Measurements from ENCODE around the gene PDGFRB. TPM values are rescaled to one million over a fixed set of nuclear protein-coding genes. Genes with fewer than 3 reads are reported as not detected.

Gene PDGFRB
- total and polyA plus RNA-seq, 2 of the 4 experiments (the other 2 are of a cell fraction): 108 to 124 TPM

- dilution Hi-C loops (cut with HindIII; ENCODE audit: low sequenced_read_pairs, unreplicated experiment): no loop called here
- Histone ChIP-seq H4K91ac (ENCODE audit: insufficient read depth, low read depth, low read length) (no peak overlapping the region), H2BK15ac (ENCODE audit: low read depth, low read length) (no peak overlapping the region), H3K14ac (replicated peaks; ENCODE audit: low read depth, low read length) (no peak overlapping the region), H3K27me3 (ENCODE audit: control insufficient read depth, insufficient read depth, low read length) (peaks cover 70% of the 10 kb centered on the region), H2BK20ac (ENCODE audit: low read depth, low read length) (no peak overlapping the region), H3K9me3 (ENCODE audit: control insufficient read depth, insufficient read depth, low read length) (no peaks in the 10 kb centered on the region), H3K4me3 (ENCODE audit: insufficient read depth, low read depth, low read length) (no peak overlapping the region), H3K4me1 (ENCODE audit: control insufficient read depth, insufficient read depth, low read length) (no peaks in the 10 kb centered on the region), H3K4me2 (ENCODE audit: low read depth, low read length) (no peak overlapping the region), H2BK120ac (ENCODE audit: low read depth, low read length) (no peak overlapping the region), H4K20me1 (ENCODE audit: insufficient read depth, low read length) (no peaks in the 10 kb centered on the region; the same call in 1 of the 2 replicates), H4K5ac (ENCODE audit: low read depth, low read length) (no peak overlapping the region), H3K9ac (ENCODE audit: low read depth, low read length) (no peak overlapping the region), H3K36me3 (ENCODE audit: control insufficient read depth, insufficient read depth, low read length) (no peaks in the 10 kb centered on the region), H2AK9ac (replicated peaks; ENCODE audit: low read depth, low read length, poor library complexity) (no peak overlapping the region), H2AK5ac (ENCODE audit: low read depth, low read length) (no peak overlapping the region), H3K23ac (ENCODE audit: low read depth, low read length) (no peak overlapping the region), H3K18ac (ENCODE audit: low read depth, low read length) (no peak overlapping the region), H4K8ac (ENCODE audit: low read depth in 2 of 2, low read length in 2 of 2) (no peak overlapping the region), H2BK5ac (ENCODE audit: low read depth, low read length, poor library complexity, severe bottlenecking) (no peak overlapping the region), H3K27ac (ENCODE audit: insufficient read depth, low read length) (no peak overlapping the region), H3K9me1 (ENCODE audit: insufficient read depth, low read length) (peaks cover 4% of the 10 kb centered on the region; the same call in 1 of the 2 replicates), H3K79me1 (ENCODE audit: low read depth in 1 of 2, low read length in 2 of 2) (no peaks in the 10 kb centered on the region), H3K4ac (ENCODE audit: low read depth, low read length) (no peak overlapping the region), H3K56ac (ENCODE audit: extremely low read depth, insufficient read depth, low read length) (no peak overlapping the region), H2AFZ (replicated peaks; ENCODE audit: low read length, poor library complexity) (no peak overlapping the region)
- intact Hi-C loops (cut with micrococcal nuclease): no loop called here
- in situ Hi-C loops (cut with MboI; ENCODE audit: low sequenced_read_pairs): no loop called here
- BruUV-seq (replicated peaks): no TSS peak
- DNase-seq (no peak), ATAC-seq (ENCODE audit: low read depth) (no peak)
- no CpG with 5 or more reads among the region's 2 CpGs for WGBS, 2 experiments (ENCODE audit: extremely low coverage in 2 of 2, insufficient read length in 1 of 2)
- POLR2A ChIA-PET (ENCODE audit: unreplicated experiment): no interaction called here
- CTCF ChIA-PET: no interaction called here
- TF ChIP-seq CEBPB (IDR thresholded peaks at IDR 0.05; ENCODE audit: low read depth, low read length) (no peak), SMC3 (IDR thresholded peaks at IDR 0.05; ENCODE audit: low read depth, low read length) (no peak), RCOR1 (IDR thresholded peaks at IDR 0.05; ENCODE audit: insufficient replicate concordance, low read length) (no peak), USF2 (IDR thresholded peaks at IDR 0.05; ENCODE audit: low read depth, low read length) (no peak), ELK1 (IDR thresholded peaks at IDR 0.05; ENCODE audit: borderline replicate concordance, low read depth, low read length) (no peak)
Measured at GRCh38 chr5:150184006-150184405, 28.4 kb upstream of the PDGFRB start.
